HCT116 (cell line): ENCODE results near the gene C1orf35. TPM values are rescaled to one million over a fixed set of nuclear protein-coding genes. Genes with fewer than 3 reads are reported as not detected.

Experiments
- ATAC-seq: fragments of 200-7000 bp; cut with Tn5 transposase; 2 replicates; pipeline ENCODE4 v1.9.1; 2020; ENCODE audit warnings: mild to moderate bottlenecking, moderate library complexity
- BruUV-seq: library from RNA; stranded (reverse); fragments of 400-500 nt; replicated peaks from 2 replicates; lab custom pipeline; 2021; lab: Mats Ljungman, UMichigan
- CTCF ChIA-PET: fragments of 300-600 bp; sonication (Branson Sonifier 250); formaldehyde crosslinking; loops from one replicate; lab custom pipeline; 2021; ENCODE audit warnings: antibody characterized with exemption; lab: Charles Lee
- POLR2A ChIA-PET: fragments of 300-600, 350-600 bp; sonication (Branson Sonifier 250); formaldehyde crosslinking; loops from one replicate; lab custom pipeline; 2021; ENCODE audit warnings: antibody characterized with exemption; lab: Charles Lee
- RAD21 ChIA-PET, 2 experiments: fragments of 300-600 bp; sonication (Branson Sonifier 250); formaldehyde crosslinking; loops; one replicate each; lab custom pipeline; 2023; ENCODE audit warnings: low total read pairs in 2 of 2; ENCODE audit not compliant: uncharacterized antibody in 2 of 2, unreplicated experiment in 2 of 2, low non-redundant PET in 1 of 2; lab: Charles Lee
- DNase-seq: peaks from one replicate; pipeline ENCODE4 v3.0.0-alpha.2; 2010; ENCODE audit warnings: low read depth, low spot score
- H2AFZ ChIP-seq: fragments of 200-600 bp; shearing (Covaris generic), sonication (generic); 2 replicates; pipeline ENCODE4 v1.6.1; 2017; ENCODE audit warnings: low read depth, mixed run types, mixed read lengths, antibody characterized with exemption, low read length; ENCODE audit not compliant: poor library complexity, severe bottlenecking
- H3K27ac ChIP-seq: 2 replicates; pipeline ENCODE4 v1.5.1; 2012; ENCODE audit warnings: low read depth, low read length
- H3K27me3 ChIP-seq: fragments of 200-600 bp; sonication (generic); 2 replicates; pipeline ENCODE4 v1.6.1; 2016; ENCODE audit warnings: mixed run types, low read length, mixed read lengths; ENCODE audit not compliant: insufficient read depth
- H3K36me3 ChIP-seq, 2 experiments: fragments of 200-500 bp in 1 of 2; fragments of 200-600 bp in 1 of 2; sonication (Bioruptor generic) in 1 of 2; sonication (generic) in 1 of 2; 2 replicates each; pipeline versions ENCODE4 v1.5.1 to v1.6.1; 2014 to 2016; ENCODE audit warnings: low read length in 2 of 2, inconsistent platforms in 1 of 2, mixed read lengths in 1 of 2, mixed run types in 1 of 2; ENCODE audit not compliant: insufficient read depth in 2 of 2, control insufficient read depth in 1 of 2
- H3K4me1 ChIP-seq, 2 experiments: fragments of 200-600 bp in 1 of 2; sonication (generic) in 1 of 2; 2 replicates each; pipeline versions ENCODE4 v1.5.1 to v1.6.1; 2012 to 2017; ENCODE audit warnings: low read length in 2 of 2, inconsistent platforms in 1 of 2, mild to moderate bottlenecking in 1 of 2, mixed read lengths in 1 of 2, mixed run types in 1 of 2, moderate library complexity in 1 of 2; ENCODE audit not compliant: insufficient read depth in 2 of 2, control insufficient read depth in 1 of 2
- H3K4me2 ChIP-seq: fragments of 200-600 bp; sonication (generic); 2 replicates; pipeline ENCODE4 v1.6.1; 2017; ENCODE audit warnings: mixed run types, low read length, mixed read lengths
- H3K4me3 ChIP-seq, 2 experiments: fragments of 200-600 bp in 1 of 2; sonication (generic) in 1 of 2; replicated peaks in 1 of 2; 2 replicates each; pipeline ENCODE4 v1.5.1; 2011 to 2016; ENCODE audit warnings: low read length in 2 of 2, control low read depth in 1 of 2, low read depth in 1 of 2, mild to moderate bottlenecking in 1 of 2, mixed read lengths in 1 of 2, mixed run types in 1 of 2
- H3K79me2 ChIP-seq: fragments of 200-600 bp; sonication (generic); 2 replicates; pipeline ENCODE4 v1.6.1; 2017; ENCODE audit warnings: mild to moderate bottlenecking, mixed run types, low read length, moderate library complexity, mixed read lengths; ENCODE audit not compliant: insufficient read depth
- H3K9ac ChIP-seq: fragments of 200-600 bp; sonication (generic); 2 replicates; pipeline ENCODE4 v1.6.1; 2016; ENCODE audit warnings: low read length, mixed read lengths
- H3K9me2 ChIP-seq: fragments of 200-600 bp; sonication (generic), shearing (Covaris generic); 2 replicates; pipeline ENCODE4 v1.6.1; 2017; ENCODE audit warnings: mixed run types, mild to moderate bottlenecking, moderate library complexity; ENCODE audit not compliant: insufficient read depth
- H3K9me3 ChIP-seq, 2 experiments: fragments of 200-500 bp in 1 of 2; fragments of 200-600 bp in 1 of 2; sonication (Bioruptor generic) in 1 of 2; sonication (generic) in 1 of 2; 2 replicates each; pipeline ENCODE4 v1.6.1; 2014 to 2017; ENCODE audit warnings: low read length in 2 of 2, mixed read lengths in 2 of 2, inconsistent platforms in 1 of 2, low read depth in 1 of 2, mild to moderate bottlenecking in 1 of 2, mixed run types in 1 of 2, moderate library complexity in 1 of 2; ENCODE audit not compliant: control insufficient read depth in 1 of 2, insufficient read depth in 1 of 2
- H4K20me1 ChIP-seq: fragments of 200-600 bp; sonication (generic), shearing (Covaris generic); 2 replicates; pipeline ENCODE4 v1.6.1; 2017; ENCODE audit warnings: mixed run types, mild to moderate bottlenecking, moderate library complexity; ENCODE audit not compliant: insufficient read depth
- EZH2phosphoT487 ChIP-seq: fragments of 200-600 bp; IDR thresholded peaks from 2 replicates; pipeline ENCODE4 v1.6.1; 2018; ENCODE audit warnings: antibody characterized with exemption, borderline replicate concordance
- FOSL1 ChIP-seq: IDR thresholded peaks from 2 replicates; pipeline ENCODE4 v1.6.1; 2012; ENCODE audit warnings: low read depth
- YY1 ChIP-seq: IDR thresholded peaks from 2 replicates; pipeline ENCODE4 v1.6.1; 2011; ENCODE audit warnings: low read length, low read depth, moderate library complexity, mild to moderate bottlenecking; ENCODE audit not compliant: insufficient replicate concordance; ENCODE audit errors: extremely low read depth
- intact Hi-C: fragments of 100-400 bp; cut with micrococcal nuclease; formaldehyde crosslinking; loops from 2 replicates; pipeline ENCODE4 v1.10.0; 2022
- total RNA-seq: library from RNA; stranded (reverse); gene quantifications from one replicate; pipeline ENCODE4 v1.2.1, GENCODE V29; 2021; ENCODE audit not compliant: unreplicated experiment
- TF ChIP-seq, protein P1 (sequence below): IDR thresholded peaks from 2 replicates; pipeline ENCODE4 v1.6.1; 2012
- TF ChIP-seq, protein P2 (sequence below): IDR thresholded peaks from 2 replicates; pipeline ENCODE4 v1.6.1; 2012
- TF ChIP-seq, protein P3 (sequence below): IDR thresholded peaks from 2 replicates; pipeline ENCODE4 v1.6.1; 2012; ENCODE audit warnings: low read depth

The C1orf35 gene
- total RNA-seq, 1 experiment from 2014 or later, result 26.1 TPM

DNA sequence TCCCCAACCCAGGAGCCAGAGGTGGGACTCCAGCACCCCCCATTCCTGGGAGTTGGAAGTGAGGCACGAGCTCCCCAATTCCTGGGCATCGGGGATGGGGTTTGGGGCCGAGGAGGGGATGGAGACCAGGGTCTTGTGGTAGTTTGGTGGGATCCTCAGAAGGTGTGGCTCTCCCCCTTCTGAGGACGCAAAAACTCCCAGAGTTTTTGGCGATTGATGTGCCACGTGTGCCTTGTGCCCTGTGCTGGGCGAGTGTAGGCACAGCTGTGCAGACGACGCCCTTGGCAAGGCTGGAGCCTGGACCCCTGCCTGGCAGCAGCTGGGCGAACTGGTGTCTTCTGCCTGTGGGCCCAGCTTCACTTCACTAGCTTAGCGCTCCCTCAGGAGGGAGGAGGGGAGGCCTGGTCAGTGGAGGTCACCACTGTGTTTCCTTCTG is 39.6 kb upstream of the C1orf35 start:
- no peak overlapping the region for H3K9ac ChIP-seq
- intact Hi-C loops, result no loop called here
- no peaks in the 10 kb centered on the region for H3K9me3 ChIP-seq
- H3K36me3 ChIP-seq, result 0 out of 4 replicates have a peak, but pooled peaks cover 0 to under 1% of the 10 kb centered on the region in 2 experiments
- RAD21 ChIA-PET, result no interaction called here
- no peak overlapping the region for H3K4me2 ChIP-seq
- POLR2A ChIA-PET, result interaction anchor here (1.0 kb wide), 1 partner anchor 23 kb away, joined by 8 read pairs; the partner anchor contains the start of gene IBA57
- H3K79me2 ChIP-seq, result peaks cover 58% of the 10 kb centered on the region
- no peak for DNase-seq
- no peaks in the 10 kb centered on the region for H3K9me2 ChIP-seq
- H3K27ac ChIP-seq, result no peak overlapping the region
- TF ChIP-seq FOSL1, result no peak
- no peak for TF ChIP-seq EZH2phosphoT487
- TF ChIP-seq YY1, result no peak
- TF ChIP-seq, protein P1, sequence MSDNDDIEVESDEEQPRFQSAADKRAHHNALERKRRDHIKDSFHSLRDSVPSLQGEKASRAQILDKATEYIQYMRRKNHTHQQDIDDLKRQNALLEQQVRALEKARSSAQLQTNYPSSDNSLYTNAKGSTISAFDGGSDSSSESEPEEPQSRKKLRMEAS, result no peak
- TF ChIP-seq, protein P2, sequence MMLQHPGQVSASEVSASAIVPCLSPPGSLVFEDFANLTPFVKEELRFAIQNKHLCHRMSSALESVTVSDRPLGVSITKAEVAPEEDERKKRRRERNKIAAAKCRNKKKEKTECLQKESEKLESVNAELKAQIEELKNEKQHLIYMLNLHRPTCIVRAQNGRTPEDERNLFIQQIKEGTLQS, result no peak
- TF ChIP-seq, protein P3, sequence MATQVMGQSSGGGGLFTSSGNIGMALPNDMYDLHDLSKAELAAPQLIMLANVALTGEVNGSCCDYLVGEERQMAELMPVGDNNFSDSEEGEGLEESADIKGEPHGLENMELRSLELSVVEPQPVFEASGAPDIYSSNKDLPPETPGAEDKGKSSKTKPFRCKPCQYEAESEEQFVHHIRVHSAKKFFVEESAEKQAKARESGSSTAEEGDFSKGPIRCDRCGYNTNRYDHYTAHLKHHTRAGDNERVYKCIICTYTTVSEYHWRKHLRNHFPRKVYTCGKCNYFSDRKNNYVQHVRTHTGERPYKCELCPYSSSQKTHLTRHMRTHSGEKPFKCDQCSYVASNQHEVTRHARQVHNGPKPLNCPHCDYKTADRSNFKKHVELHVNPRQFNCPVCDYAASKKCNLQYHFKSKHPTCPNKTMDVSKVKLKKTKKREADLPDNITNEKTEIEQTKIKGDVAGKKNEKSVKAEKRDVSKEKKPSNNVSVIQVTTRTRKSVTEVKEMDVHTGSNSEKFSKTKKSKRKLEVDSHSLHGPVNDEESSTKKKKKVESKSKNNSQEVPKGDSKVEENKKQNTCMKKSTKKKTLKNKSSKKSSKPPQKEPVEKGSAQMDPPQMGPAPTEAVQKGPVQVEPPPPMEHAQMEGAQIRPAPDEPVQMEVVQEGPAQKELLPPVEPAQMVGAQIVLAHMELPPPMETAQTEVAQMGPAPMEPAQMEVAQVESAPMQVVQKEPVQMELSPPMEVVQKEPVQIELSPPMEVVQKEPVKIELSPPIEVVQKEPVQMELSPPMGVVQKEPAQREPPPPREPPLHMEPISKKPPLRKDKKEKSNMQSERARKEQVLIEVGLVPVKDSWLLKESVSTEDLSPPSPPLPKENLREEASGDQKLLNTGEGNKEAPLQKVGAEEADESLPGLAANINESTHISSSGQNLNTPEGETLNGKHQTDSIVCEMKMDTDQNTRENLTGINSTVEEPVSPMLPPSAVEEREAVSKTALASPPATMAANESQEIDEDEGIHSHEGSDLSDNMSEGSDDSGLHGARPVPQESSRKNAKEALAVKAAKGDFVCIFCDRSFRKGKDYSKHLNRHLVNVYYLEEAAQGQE, result no peak
- TF ChIP-seq, all 23 proteins: peak for 0
- BruUV-seq, result no TSS peak
- H2AFZ ChIP-seq, result no peak overlapping the region
- no peak overlapping the region for H3K4me3 ChIP-seq
- CTCF ChIA-PET, result interaction anchor here (0.8 kb wide), 1 partner anchor 22 kb away, joined by 3 read pairs; no protein-coding TSS in a partner anchor
- H4K20me1 ChIP-seq, result no peaks in the 10 kb centered on the region
- H3K4me1 ChIP-seq, result peaks cover 0 to 17% of the 10 kb centered on the region in 2 experiments; a peak in 3 of 4 replicates
- ATAC-seq, result no peak
- H3K27me3 ChIP-seq, result no peaks in the 10 kb centered on the region
